ENCODE measurements around the gene EXOC6.
"Not testable (repeated sequence)": the region's sequence is repeated elsewhere in the genome, so short reads cannot be mapped to it uniquely, and the experiment has no call there.

Gene EXOC6

DNA sequence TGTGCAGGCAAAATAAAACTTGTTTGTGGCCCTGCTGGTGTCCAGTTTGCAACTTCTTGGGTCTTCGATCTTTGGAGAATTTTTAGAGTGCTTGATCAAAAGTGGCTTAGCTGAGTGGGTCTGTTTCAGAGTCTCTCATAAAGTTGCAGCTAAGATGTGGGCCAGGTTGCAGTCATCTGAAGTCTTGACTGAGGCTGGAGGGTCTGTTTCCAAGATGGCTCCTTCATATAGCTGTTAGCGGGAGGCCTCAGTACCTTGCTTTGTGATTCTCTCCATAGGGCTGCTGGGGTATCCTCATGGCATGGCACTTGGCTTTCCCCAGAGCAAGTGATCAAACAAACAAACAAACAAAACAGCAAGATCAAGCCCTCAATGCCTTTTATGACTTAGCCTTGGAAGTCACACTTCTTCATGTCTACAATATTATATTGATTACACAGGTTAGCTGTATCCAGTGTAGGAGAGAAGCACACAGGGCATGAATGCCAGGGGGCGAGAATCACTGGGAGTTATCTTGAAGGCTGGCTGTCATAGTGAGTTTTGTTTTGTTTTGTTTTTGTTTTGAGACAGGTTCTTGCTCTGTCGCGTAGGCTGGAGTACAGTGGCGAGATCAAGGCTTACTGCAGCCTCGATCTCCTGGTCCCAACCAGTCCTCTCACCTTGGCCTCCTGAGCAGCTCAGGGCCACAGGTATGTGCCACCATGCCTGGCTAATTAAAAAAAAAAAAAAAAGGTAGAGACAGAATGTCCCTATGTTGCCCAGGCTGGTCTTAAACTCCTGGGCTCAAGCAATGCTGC, 235.6 kb downstream of the EXOC6 start:
- DNase-seq: no peak

DNA sequence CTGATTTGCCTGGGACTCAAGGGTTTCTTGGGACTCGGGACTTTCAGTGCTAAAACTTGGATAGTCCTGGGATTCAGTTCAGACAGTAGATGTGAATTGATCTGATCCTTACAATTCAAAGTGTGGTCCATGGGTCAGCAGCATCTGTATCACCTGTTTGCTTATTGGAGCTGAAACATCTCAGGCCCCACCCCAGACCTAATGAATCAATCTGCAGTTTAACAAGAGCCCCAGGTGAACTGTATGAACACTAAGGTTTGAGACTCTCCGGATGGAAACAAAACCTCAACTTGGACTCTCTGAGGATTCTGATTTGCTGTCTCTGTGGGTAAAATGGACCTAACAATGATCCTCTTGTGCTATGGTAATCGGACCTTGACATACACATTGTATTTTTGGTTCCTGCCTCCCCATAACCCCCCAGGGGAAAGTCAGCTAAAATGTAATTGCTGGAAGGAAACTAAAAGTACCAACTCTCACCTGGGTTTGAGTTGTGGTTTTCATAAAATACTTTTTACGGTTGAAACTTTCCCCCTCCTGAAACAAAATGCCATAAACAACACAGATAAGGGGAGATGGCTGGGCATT, 237.0 kb downstream of the EXOC6 start:
- DNase-seq: no peak

DNA sequence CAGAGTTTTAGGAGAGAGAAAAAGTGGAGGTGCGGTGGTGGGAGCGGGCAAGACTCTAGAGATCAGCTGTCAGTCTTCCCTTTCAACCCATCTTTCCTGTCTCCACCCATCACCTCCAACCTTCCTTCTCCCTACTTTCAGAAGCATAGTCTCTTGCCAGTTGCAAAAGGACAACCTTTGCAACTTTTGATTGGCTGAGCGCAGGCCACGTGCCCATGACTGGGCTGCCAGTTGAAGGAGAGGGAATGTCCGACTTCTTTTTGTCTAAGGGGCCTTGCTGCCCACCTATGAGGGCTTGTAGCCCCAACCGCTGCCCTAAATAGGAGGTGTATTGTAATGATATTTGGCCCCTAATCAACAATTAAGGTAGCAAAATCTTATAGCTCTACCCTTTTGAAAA, 238.0 kb downstream of the EXOC6 start:
- DNase-seq: no peak

DNA sequence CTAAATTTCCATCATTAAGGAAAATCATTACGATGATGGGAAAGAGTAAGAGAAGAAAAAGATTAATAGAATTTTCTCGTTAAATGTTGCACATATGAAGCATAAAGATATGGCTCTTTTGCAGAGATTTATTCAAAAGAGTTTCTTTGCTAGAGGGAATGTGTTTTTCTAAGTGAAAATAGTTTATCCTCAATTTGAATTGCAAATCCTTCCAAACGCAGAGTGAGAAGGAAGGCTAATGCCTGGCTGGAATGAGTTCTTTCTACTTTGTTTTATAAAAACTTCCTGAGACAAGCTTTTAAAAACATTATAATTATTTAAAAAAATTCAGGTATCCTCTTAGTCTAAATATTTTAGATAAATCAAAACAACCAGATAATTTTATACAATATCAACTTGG, 239.5 kb downstream of the EXOC6 start:
- DNase-seq: no peak

DNA sequence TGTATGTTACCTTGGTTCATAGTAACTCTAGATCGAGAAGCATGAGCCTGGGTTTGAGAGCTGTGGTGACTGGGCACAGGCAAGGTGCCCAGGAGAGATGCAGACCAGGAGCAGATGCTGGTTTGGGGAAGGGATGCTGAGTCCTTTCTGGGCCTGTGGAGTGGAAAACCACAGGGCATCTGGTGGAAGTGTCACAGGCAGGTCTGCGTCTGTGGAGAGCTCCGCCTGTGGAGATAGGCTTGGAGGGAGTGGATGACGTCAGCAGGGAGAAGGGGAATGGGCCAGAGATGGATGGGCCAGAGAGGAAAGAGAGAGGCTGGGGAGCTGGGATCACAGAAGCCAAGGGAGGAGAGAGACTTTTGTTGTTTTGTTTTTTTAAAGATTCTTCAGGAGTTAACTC, 240.1 kb downstream of the EXOC6 start:
- DNase-seq: no peak

DNA sequence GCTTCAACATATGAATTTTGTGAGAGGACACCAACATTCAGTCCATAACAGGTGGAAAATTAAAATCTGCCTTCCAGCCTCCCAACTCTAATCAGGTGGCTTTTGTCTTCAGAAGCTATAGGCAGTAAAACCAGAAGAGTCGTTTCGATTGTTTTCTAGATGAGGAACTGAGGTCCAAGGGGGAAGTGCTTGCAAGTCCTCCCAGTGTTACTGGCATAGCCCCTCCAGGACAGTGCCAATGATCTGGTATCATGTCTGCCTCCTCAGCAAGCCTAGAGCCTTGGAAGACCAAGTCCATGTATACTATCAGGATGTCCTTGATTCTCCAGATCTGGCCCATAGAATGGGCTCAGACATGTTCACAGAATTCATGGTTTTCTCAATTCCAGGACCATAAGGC, 242.3 kb downstream of the EXOC6 start:
- DNase-seq: no peak

DNA sequence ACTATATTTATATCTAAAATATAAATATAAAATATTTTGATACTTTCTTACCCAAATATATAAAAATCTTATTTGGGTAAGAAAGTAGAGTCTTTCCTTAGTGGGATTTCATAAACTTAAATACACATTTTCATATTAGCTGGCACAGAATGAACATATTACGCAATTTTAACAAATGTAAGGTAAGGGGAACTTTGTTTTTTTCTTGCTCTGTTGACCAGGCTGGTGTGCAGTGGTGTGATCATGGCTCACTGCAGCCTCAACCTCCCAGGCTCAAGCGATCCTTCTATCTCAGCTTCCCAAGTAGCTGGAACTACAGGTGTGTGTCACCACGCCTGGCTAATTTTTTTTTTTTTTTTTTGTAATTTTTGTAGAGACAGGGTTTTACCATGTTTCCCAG, 243.6 kb downstream of the EXOC6 start:
- no peak for DNase-seq

DNA sequence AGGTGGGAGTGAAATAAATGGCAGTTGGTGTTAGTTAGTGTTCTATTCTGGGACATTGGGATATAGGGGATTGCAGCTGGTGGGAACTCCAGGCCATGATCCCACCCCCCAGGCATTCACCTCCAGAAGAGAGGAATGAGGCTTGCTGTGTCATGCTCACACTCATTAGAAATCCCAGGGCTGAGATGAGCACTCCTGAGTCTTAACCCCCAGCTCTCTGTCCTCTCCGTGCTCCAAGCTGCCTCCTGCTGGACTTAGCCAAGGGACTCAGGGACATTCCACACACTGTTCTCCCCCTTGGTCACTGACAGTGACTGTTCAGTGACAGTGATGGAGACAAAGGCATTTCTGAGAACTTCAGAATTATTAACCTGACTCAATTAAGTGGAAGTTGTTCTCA, 246.9 kb downstream of the EXOC6 start:
- DNase-seq: no peak

DNA sequence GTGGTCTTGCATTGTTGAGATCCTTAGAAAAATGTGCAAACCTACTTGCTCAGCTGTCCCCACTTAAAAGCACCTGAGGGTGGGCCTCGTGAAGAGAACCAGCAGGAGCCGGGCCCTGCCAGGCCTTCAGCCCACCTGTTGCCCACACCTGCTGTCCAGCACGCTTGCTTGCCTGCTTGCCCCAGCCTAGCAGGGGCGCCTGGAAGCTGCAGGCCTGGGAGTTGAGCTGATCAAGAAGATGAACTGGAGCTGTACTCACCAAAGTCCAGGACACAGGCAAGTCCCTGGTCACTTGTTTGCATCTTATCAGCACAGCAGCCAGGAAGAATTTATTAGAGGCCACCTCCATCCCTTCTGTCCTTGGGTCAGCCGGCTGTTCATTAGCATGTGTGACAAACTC, 248.6 kb downstream of the EXOC6 start:
- DNase-seq: no peak

DNA sequence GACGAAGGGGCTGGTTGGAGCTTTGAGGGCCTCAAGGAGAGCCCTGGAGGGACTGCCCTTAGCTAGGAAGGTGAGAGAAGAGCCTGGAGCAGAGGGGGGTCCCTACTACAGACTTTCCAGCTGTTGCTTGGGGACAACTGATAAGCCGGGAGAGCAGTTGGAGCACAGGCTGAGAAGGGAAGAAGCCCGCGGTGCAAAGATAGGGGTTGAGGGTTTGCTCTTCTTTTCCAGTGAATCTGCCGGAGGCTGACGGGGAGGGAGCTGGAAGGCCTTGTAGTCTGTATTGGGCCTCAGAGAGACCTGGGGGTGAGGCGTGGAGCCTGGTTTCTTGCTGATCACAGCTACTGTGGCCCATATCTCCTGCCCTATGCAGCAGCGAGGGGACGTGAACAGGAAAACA, 249.1 kb downstream of the EXOC6 start:
- no peak for DNase-seq

DNA sequence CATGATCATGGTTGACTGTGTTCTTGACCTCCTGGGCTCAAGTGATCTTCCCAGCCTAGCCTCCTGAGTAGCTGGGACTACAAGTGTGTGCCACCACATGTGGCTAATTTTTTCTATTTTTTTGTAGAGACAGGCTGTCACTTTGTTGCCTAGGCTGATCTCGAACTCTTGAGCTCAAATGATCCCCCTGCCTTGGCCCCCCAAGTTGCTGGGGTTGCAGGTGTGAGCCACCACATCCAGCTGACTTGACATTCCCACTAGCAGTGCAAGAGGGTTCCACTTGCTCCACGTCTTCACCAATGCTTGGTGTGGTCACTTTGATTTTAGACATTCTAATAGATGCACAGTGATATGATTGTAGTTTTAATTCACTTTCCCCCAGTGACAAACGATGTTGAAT, 250.5 kb downstream of the EXOC6 start:
- no peak for DNase-seq

DNA sequence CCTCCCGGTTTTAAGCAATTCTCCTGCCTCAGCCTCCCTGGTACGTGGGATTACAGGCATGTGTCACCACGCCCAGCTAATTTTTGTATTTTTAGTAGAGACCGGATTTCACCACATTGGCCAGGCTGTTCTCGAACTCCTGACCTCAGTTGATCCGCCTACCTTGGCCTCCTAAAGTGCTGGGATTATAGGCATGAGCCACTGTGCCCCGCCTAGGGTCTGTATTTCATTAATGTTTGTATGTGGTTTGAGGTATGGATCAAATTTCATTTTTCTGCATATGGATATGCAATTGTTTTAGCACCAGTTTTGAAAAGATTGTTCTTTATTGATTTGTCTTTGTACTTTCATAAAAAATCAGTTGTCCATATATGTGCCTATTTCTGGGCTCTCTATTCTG, 251.3 kb downstream of the EXOC6 start:
- no peak for DNase-seq

DNA sequence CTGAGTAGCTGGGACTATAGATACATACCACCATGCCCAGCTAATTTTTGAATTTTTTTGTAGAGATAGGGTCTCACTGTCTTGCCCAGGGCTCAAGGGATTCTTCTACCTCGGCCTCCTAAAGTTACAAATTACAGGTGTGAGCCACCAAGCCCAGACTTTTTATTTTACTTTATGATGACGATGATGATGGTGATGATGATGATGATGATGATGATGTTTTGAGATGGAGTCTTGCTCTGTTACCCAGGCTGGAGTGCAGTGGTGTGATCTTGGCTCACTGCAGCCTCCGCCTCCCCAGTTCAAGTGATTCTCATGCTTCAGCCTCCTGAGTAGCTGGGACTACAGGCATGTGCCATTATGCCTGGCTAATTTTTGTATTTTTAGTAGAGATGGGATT, 252.8 kb downstream of the EXOC6 start:
- DNase-seq: not testable (repeated sequence)

DNA sequence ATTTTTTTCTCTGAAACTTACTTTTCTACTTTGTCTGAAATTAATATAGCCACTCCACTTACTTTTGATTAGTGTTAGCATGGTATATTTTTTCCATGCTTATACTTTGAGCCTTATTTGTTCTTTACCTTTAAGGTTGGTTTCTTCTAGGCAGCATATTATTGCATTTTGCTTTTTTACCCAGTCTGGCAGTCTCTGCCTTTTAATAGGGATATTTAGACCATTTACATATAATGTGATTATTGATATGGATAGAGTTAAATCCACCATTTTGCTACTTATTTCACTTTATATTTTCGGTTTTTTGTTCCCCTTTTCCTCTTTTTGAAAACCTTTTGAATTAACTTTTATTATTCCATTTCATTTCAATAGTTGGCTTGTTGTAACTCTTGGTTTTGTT, 255.6 kb downstream of the EXOC6 start:
- DNase-seq: no peak

DNA sequence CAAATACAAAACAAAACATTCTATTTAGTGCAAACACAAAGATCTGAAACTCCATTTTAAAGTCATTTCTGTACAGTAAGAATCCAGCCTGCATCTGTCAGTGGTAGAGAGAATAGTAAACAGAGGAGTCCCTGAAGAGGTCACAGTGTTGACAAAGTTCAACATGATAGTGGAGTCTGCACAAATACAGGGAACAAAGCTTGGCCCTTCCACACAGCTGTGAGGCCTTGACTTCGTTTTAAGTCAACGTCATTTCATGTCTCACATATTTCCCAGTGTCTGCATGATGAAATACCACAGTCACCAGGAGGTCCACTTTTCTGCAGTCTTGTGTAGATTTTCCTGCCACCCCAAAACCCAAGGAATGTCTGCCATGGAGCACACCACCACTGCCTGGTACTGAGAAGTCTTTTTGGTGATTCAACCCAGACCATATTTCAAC, 258.3 kb downstream of the EXOC6 start:
- DNase-seq: no peak
